Measurements from ENCODE around the gene SENP8.

SENP8 gene

DNA sequence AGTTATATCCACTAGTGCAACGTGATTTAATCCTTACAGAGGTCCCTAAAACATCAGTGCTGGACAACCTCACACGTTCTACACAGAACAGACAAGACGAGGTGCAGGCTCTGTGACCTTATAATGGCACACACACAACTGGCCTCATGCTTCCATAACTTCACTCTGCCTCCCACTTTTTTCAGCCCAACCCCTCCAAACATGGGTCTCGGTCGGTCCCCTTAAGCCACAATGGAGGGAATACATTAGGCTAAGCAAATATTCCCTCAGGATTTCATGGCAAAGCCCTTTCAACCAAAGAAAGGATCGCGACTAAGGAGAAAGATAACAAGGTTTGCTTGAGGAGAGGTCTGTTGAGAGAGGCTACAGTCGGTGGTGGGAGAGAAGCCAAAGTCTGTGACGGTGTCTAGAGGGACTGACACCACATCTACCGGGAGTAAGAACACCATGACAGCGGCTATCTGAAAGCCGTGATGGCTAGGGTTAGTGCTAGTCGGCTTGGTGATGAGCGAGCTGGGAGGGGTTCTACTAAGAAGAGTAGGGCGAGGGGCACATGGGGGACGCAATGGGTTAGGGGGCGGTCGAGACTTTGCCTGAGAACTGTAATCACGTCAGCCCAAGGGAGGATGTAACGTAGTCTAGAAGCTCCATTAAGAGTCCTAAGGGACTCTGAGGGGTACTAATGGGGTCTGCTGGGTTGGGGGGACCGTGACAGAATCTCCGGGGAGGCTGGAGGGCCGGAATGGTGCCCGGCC lies 1.3 kb upstream of the SENP8 start:
- peak in 1 of 2 experiments; percentile 26 for DNase-seq

DNA sequence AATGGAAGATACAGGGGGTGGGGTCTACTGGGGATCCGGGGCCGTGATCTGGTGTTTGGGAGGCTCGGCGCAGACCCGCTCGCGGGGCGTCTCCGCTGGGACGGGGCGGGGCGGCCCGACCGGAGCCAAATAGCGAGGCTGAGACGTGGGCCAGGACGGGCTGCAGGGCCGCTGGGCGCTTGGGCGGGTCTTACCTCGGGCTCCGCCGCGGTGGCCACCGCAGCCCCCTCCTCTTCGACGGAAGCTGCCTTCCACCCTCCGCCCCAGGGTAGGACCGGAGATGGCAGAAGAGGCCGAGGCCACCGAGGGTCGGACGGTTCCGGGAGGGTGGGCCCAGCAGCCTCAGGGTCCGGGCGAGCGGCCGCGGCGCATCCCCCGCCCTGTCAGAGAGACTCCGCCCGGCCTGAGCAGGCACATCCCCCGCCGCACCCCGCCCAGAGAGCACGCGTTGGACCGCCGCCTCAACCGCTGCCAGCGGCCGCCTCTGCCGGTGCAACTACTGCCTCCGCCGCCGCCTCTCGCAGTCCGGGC lies 652 bp upstream of the SENP8 start:
- peak; percentile 75 to 82 for DNase-seq

DNA sequence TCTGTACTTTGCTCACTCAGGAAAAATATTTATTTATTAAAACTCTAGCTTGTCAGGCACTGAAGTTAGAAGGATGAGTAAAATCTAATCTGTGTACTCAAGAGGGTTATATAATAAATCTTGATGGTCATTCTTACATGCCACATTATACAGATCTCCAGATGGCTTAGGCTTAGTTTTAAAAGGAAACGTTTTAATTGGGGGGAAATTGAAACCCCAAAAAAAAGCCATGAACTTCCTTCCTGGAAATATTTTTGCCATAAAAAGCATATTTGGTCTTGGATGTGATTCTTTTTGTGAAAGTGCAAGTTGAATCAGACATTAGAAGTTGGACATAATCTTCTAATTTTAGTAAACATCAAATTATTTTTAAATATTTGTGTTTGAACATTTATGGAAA lies 6.0 kb downstream of the SENP8 start:
- DNase-seq: no peak

DNA sequence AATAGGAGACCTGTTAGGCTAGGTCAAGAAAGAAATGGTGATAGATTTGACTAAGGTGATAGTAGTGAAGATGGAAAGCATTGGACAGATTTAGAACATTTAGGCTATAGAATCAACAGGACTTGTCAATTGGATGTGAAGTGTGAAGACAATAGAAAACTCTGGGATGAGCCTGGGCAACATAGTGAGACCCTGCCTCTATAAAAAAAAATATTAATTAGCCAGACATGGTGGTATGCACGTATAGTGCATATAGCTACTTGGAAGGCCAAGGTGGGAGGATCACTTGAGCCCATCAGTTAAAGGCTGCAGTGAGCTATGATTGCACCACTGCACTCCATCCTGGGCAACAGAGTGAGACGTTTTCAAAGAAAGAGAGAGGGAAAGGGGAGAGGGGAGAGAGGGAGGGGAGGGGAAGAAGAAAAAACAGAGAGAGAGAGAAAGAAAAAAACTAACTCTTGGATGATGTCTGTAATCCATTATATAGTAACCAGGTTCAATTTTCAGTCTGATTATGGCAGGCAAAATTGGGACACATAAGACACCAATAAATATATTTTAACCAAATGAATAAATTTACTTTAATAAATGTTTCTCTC lies 9.6 kb downstream of the SENP8 start:
- no peak for DNase-seq

DNA sequence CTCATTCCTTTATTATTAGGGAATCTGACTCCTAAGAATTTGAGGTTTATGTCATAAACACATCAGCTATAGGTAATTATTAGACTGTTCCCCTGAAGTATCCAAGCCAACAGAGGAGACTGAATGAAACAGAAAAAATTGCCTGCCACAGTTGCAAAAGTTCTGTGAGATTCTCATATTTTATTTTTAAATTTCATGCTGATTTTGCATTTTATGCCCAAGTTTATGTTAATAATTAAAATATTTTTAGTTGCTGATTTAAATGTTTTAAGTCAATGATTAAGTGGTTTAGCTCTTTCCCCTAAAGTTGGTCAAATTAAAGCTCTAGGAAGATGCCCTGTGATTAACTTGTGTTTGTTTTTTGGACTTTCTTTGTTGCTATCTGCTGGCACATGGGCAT lies 10.2 kb downstream of the SENP8 start:
- DNase-seq: no peak

DNA sequence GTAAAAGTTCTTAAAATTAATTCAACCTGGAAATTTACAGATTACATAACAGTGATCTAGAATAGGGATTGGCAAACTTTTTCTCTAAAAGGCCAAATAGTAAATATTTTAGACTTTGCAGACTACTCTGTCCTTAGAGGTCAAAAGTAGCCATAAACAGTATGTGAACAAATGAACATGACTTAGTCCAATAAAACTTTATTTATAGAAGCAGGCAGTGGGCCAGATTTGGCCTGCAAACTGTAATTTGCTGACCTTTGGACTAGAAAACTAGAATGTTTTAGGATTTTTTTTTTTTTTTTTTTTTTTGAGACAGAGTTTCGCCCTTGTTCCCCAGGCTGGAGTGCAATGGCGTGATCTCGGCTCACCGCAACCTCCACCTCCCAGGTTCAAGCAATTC lies 12.1 kb downstream of the SENP8 start:
- no peak for DNase-seq

DNA sequence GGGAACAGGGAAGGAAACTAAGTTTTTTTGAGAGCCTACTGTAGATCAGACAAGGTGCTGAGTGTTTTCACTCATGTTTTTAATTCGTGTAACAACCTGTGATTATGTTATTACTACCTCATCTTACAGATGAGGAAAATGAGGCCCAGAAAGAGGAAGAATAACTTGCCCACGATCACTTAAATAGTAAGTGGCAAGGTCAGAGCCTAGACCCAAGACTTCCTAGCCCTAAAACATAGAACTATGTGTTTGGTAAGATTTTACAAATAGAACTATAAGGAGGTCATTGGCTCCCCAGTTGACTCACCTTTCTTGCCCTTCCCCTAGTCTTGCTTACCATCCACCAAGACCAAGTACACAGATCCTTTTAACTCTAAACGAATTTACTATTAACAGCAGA lies 13.7 kb downstream of the SENP8 start:
- no peak for DNase-seq

DNA sequence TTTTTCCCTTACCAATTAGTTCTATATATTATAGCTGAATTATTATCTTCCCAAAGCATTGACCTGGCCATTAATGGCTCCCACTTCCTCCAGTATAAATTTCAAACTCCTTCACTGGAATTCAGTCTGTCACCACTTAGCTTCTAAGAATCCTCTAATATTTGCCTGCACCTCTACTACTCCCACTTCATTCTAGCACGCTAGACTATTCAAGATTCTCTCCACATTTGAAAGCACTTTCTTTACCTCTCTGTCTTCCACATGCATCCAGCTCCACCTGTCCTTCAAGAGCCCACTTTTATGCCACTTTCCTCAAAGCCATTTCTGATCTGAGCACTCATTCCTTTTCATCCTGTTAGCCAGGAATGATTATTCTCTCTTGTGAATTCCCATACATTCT lies 15.0 kb downstream of the SENP8 start:
- no peak for DNase-seq

DNA sequence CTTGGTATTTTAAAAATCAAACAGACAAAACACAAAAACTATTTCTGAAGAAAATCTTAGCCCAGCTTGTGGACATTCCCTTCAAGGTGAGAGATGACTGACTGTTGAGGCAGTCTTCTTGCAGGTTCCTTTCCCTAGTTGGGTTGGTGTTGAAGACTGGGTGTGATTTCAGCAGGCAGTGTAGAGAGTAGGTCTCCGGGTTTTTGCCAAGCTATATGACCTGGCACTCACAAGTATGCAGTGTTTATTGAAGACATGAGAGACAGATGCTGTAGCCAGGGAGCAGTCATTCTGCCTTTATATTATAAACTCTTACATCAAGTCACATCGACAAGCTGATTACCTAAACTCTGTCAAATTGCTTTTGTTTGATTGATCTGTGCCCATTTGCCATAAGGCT lies 17.5 kb downstream of the SENP8 start:
- no peak for DNase-seq

DNA sequence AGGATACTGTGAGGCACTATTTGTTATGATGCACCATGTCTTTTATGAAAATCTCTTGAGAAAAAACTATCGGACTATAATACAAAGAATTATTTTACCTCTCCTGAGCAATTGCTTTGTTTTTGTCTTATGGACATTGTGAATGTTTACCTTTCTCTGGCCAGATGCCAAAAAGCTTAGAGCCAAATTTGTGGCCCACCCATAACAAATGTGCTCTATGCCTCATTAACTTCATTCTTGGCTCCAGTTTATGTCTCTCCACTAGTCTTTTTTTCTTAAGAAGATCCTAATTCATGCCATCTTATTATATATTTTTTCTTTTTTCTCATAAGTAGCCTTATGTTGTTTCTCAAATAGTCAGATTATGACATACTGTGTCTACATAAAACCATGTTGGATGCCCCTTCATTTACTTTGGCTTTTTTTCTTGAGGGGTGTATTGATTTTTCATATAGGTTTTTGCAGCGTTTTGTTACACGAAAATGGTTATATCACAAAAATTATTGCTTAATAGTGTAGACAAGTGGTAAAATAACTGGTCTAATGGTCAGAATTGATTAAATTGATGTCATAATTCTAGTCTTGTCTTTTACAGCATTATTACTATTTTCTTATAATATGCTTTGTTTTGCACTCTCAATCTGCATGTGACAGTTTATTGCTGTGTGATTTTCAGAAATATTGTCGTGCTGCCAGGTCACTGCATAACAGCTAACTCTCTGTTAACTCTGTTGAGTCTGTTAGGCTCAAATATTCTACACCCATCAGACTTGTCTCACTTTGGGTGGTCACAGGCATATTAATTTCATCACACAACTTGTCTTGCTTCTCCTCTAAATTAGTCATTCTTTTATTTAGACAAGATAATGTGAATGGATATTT lies 18.2 kb downstream of the SENP8 start:
- no peak for DNase-seq

DNA sequence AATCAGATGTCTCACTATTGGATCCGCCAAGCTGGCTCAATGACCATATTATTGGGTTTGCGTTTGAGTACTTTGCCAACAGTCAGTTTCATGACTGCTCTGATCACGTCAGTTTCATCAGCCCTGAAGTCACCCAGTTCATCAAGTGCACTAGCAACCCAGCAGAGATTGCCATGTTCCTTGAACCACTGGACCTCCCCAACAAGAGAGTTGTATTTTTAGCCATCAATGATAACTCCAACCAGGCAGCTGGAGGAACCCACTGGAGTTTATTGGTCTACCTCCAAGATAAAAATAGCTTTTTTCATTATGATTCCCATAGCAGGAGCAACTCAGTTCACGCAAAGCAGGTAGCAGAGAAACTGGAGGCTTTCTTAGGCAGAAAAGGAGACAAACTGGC lies 21.5 kb downstream of the SENP8 start:
- DNase-seq: no peak

DNA sequence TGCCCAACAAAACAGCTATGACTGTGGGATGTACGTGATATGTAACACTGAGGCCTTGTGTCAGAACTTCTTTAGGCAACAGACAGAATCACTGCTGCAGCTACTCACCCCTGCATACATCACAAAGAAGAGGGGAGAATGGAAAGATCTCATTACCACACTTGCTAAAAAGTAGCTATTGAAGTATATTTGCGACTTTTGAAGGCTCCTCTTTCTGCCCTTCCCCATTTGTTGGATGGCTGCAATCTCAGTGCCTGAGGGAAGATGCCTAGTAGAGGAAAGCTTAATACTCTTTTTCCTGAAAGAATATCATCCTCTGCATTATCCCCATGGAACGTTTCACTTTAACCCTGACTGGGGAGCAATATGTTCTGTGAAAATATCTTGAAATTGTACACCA lies 21.9 kb downstream of the SENP8 start:
- no peak for DNase-seq

DNA sequence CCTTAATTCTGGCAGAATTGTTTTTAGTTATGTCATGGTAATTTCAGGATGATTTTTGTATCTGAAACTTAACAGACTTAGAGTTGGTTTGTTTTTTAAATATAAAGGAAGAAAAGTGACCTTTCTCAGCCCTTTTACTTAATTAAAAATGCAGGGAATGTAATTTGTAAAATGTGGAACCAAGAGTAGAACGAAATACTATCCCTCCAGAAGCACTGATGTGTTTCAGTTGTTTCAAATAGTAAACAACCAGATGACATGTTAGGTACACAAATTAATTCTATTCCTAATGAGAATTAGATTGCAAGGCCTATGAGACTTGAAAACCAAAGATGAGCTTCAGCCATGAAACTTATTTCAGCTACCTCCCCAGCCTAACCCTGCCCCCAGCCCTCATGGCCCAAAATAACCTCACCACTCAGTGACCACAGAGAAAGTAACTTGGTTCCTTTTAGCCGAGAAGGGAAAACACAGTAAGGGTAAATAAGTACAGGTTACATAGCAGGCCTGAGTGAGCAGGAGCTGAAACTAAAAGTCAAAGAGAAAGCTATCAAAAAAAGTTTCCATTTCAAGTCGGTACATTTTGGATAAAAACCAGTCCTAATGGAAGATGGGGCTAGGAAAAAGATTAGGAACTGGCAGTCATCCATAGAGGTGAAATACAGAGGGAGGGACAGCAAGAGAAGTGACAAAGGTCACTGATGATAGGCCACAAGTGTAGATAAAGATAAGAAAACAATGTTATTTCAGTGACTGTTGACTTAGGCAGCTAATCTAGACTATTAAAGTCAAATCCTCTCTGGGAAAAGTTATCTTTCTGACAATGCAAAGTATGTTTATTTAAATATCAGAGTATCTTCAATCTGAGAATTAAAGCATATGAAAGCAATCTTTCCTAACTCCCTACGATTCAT lies 23.2 kb downstream of the SENP8 start:
- DNase-seq: no peak

DNA sequence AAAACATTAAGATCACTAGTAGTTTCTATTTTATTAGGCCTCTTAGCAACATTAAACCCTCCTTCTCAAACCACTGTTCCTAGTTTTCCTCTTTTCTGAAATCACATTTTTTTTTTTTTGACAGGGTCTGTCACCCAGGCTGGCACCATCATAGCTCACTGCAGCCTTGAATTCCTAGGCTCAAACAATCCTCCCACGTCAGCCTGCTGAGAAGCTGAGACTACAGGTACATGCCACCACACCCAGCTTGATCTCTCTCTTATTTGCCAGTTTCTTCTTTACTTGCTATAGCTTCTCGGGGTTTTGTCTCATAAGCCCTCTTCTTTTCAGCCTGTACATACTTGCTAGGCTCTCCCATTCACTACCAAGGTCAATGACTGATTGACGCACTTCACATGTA lies 28.0 kb downstream of the SENP8 start:
- no peak for DNase-seq

DNA sequence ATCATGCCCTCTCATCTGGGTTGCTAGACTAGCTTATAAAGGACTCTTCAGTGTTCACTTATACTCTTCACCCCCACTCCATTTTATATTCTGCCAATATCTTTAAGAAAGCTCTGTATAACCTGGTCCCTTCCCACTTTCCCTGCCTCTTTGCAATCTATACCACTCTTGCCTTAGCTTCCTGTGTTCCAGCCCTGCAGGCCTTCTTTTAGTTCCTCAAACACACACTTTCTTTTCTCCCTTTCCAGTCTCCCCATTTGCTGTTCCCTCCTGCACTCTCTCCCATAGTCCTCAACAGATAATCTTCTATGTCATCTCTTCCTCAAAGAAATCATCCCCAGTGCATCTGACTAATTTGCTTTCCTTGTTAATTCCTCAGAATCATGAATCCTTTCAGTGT lies 28.7 kb downstream of the SENP8 start:
- DNase-seq: no peak

DNA sequence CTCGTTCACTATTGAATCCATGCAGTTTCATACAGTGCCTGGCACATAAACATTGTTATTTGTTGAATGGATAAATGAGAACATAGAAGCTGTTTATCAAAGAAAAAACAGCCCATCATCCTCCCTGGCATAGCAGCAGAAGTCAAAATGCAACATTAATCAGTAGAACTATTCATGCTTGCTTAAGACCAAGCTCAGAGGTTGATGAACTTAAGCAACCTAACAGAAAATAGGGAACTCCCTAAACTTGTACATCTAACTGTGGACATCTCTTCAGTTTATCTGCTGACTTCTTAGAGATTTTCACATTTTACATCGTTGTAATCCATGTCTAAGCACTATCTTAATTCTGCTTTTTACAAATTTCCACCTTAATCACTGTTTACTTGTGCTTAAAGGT lies 29.2 kb downstream of the SENP8 start:
- no peak for DNase-seq

DNA sequence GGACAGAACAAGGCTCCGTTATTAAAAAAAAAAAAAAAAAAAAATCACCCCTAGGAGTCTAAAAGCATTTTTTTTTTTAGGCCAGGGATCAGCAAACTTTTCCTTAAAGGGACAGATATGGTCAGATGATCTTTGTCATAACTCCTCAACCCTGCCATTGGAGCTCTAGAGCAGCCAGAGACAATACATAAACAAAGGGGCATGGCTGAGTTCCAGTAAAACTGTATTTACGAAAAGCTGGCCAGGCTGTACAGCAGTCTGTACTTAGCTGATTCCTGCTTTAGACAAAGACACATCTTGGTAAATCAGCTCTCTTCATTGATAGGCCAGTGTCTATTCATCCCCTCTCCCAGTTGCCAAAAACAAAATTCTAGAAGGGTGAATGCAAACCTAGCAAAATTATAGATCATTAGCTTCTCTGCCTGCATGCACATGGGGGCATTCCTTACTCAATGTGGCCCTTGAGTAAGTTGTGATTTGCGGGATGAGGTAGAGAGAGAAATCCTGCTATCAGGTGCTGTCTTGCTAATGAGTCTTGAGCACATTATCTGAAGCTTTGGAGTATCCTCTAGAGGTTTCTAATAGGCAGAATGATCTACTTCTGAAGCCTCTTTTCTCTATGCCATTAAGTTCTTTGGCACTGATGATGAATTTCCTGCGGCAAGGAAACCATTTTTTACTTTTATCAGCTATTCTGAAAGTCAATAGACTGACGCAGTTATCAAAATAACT lies 35.2 kb downstream of the SENP8 start:
- DNase-seq: no peak

DNA sequence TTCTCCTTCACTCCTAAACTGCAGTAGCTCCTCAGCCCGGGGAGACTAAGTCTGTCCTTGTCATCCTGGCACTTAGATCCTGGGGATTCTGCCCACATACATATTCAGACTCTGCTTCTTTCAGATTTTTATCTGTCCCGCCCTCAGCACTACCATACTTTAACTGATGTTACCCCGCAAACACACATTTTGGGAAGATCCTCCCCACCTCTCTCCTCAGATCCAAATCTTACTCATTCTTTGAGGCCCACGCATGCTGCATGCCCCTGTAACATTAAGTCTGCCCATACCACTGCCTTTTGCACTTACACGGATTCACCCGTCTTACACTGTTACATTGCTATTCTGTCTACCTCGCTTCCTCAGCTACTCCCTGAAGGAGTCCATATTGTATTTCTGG lies 36.1 kb downstream of the SENP8 start:
- DNase-seq: no peak

DNA sequence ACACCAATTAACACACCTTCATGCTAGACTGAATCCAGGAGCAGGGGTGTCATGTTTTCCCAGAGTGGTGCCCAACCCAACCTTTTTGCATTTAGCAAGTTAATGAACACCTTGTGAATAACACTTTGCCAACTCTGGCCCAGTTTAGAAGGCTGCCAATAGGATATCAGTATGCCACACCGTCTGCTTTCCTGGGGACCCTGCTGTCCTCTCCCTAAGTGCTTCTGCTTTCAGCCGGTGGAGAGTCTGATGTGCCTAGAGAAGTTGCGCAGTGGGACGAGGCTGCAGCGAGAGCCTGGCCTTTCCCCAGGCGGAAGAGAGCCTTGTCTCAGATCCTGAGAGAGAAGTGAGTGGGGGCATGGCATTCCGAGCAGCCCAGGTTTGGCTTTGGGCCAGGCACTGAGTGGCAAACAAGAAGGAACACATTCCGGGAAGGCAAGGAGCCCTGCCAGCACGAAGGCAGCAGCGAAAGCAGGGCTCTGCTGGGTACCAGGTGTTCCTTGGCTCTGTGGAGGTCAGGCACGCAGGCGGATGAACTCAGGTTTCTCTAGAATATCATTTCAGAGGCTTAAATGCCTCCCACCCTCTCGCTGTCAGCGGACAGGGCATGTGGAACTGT lies 36.9 kb downstream of the SENP8 start:
- DNase-seq: no peak

DNA sequence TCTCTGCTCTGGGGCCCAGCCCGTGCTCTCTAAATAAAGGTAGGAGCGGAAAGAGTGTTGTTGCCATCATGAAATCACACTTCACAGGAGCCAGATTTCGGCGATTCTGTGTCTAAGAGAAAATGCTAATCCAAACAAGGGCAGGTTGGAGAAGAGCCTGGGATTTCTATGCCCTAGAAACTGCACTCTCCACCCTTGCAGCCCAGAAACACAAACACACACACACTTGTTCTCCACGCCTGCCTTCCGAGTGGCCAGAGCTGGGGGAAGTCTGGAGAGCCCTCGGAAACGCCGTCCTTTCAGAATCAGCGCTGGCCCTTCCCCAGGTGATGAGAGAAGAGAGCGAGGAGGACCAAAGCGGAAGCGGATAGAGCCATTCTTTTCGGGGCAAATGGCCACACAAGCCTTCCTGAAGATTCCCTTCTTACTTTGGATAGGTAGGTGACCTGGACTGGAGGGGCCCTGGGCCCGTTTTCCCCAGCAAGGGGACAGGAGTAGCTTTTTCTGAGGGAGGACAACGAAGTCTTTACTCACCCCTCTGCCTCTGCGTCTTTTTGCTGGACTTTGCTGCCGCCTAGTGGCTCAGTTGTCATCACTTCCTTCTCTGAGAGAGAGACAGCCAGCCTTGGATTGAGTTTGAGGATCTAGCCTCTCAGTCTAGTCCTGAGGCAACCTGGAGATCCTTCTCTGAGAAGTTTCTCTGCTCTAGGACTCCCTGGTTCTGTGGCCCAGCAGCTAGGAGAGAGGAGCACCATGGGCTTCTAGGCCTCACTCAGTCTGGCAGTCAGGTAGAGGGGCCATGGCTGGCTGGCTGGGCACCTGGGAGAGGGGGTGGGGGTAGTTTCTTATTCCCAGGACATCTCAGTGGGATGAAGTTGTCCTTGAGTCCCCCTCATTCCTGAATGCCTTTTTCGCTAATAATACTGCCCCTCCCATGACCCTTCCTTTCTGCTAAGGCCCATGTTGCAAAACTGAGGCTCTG lies 37.7 kb downstream of the SENP8 start:
- DNase-seq: peak; percentile 87 to 90
